GM19193 (cell line): ENCODE results near the gene WDR49.

Experiments used
- POLR2A ChIP-seq: IDR thresholded peaks from 4 replicates; pipeline ENCODE4 v1.6.1; 2011; ENCODE audit not compliant: insufficient read depth, insufficient read length; ENCODE audit errors: extremely low read depth

The WDR49 gene

GRCh38 chr3:167554898-167555297 lies 98.8 kb downstream of the WDR49 start:
- no peak for TF ChIP-seq POLR2A

- TF ChIP-seq POLR2A, result no peak
Observed at GRCh38 chr3:167538081-167538480, 115.7 kb downstream of the WDR49 start.

GRCh38 chr3:167521006-167521355 lies 132.8 kb downstream of the WDR49 start:
- no peak for TF ChIP-seq POLR2A

GRCh38 chr3:167520266-167521005 lies 133.3 kb downstream of the WDR49 start:
- TF ChIP-seq POLR2A, result no peak

GRCh38 chr3:167507954-167508353 lies 145.8 kb downstream of the WDR49 start:
- no peak for TF ChIP-seq POLR2A

- no peak for TF ChIP-seq POLR2A
Observed at GRCh38 chr3:167502401-167502800, 151.3 kb downstream of the WDR49 start.

GRCh38 chr3:167501941-167502340 lies 151.8 kb downstream of the WDR49 start:
- TF ChIP-seq POLR2A, result no peak

- TF ChIP-seq POLR2A, result no peak
Observed at GRCh38 chr3:167497903-167498302, 155.8 kb downstream of the WDR49 start.

GRCh38 chr3:167493244-167493643 lies 160.5 kb downstream of the WDR49 start:
- TF ChIP-seq POLR2A, result no peak

GRCh38 chr3:167491621-167492020 lies 162.1 kb downstream of the WDR49 start:
- TF ChIP-seq POLR2A, result no peak

GRCh38 chr3:167489571-167489970 lies 164.2 kb downstream of the WDR49 start:
- TF ChIP-seq POLR2A, result no peak

GRCh38 chr3:167487556-167487955 lies 166.2 kb downstream of the WDR49 start:
- no peak for TF ChIP-seq POLR2A

GRCh38 chr3:167484551-167484950 lies 169.2 kb downstream of the WDR49 start:
- TF ChIP-seq POLR2A, result no peak

GRCh38 chr3:167483708-167484475 lies 169.8 kb downstream of the WDR49 start:
- no peak for TF ChIP-seq POLR2A

- TF ChIP-seq POLR2A, result no peak
Observed at GRCh38 chr3:167481164-167481563, 172.6 kb downstream of the WDR49 start.

GRCh38 chr3:167480748-167481147 lies 173.0 kb downstream of the WDR49 start:
- TF ChIP-seq POLR2A, result no peak
